Astrocyte (in vitro differentiated cells and primary cell): ENCODE results near the gene HOXC11. TPM values are rescaled to one million over a fixed set of nuclear protein-coding genes. Genes with fewer than 3 reads are reported as not detected.

Source experiments
- DNase-seq: peaks from one replicate; pipeline ENCODE4 v3.0.0-alpha.2; 2010; ENCODE audit warnings: low read depth
- FAIRE-seq: peaks from 2 replicates; lab custom pipeline; 2011; peaks lifted over from hg19 to GRCh38; lab: Jason Lieb, UNC
- H2AFZ ChIP-seq: 2 replicates; pipeline ENCODE4 v1.6.0; 2012; ENCODE audit warnings: low read depth, low read length, inconsistent platforms
- H3K27ac ChIP-seq: 2 replicates; pipeline ENCODE4 v1.5.1; 2011; ENCODE audit warnings: low read depth, low read length, inconsistent platforms
- H3K27me3 ChIP-seq: 2 replicates; pipeline ENCODE4 v1.6.0; 2011; ENCODE audit warnings: low read length, inconsistent platforms; ENCODE audit not compliant: insufficient read depth
- H3K36me3 ChIP-seq: 2 replicates; pipeline ENCODE4 v1.5.1; 2011; ENCODE audit warnings: low read length, inconsistent platforms; ENCODE audit not compliant: insufficient read depth
- H3K4me1 ChIP-seq: 2 replicates; pipeline ENCODE4 v1.5.1; 2011; ENCODE audit warnings: low read length, inconsistent platforms; ENCODE audit not compliant: insufficient read depth
- H3K4me2 ChIP-seq: 2 replicates; pipeline ENCODE4 v1.6.0; 2012; ENCODE audit warnings: low read length, inconsistent platforms
- H3K4me3 ChIP-seq: 2 replicates; pipeline ENCODE4 v1.5.1; 2011; ENCODE audit warnings: low read depth, mild to moderate bottlenecking, low read length, inconsistent platforms; ENCODE audit not compliant: insufficient read depth
- H3K79me2 ChIP-seq: 2 replicates; pipeline ENCODE4 v1.6.0; 2012; ENCODE audit warnings: mild to moderate bottlenecking, low read length, inconsistent platforms; ENCODE audit not compliant: insufficient read depth
- H3K9ac ChIP-seq: 2 replicates; pipeline ENCODE4 v1.6.0; 2012; ENCODE audit warnings: mild to moderate bottlenecking, low read length, inconsistent platforms
- H3K9me3 ChIP-seq: 2 replicates; pipeline ENCODE4 v1.5.1; 2012; ENCODE audit warnings: low read depth, mild to moderate bottlenecking, low read length, inconsistent platforms; ENCODE audit not compliant: insufficient read depth
- H4K20me1 ChIP-seq: 2 replicates; pipeline ENCODE4 v1.6.0; 2012; ENCODE audit warnings: low read length, inconsistent platforms; ENCODE audit not compliant: insufficient read depth
- H3K27ac Mint-ChIP-seq: one replicate; pipeline ENCODE4 v1.8.0; 2021; ENCODE audit warnings: mild to moderate bottlenecking, mixed read lengths; ENCODE audit not compliant: unreplicated experiment
- H3K27me3 Mint-ChIP-seq: one replicate; pipeline ENCODE4 v1.8.0; 2021; ENCODE audit warnings: low read depth, mixed read lengths; ENCODE audit not compliant: unreplicated experiment
- H3K36me3 Mint-ChIP-seq: one replicate; pipeline ENCODE4 v1.8.0; 2021; ENCODE audit warnings: low read depth, mixed read lengths; ENCODE audit not compliant: unreplicated experiment
- H3K4me1 Mint-ChIP-seq: one replicate; pipeline ENCODE4 v1.8.0; 2021; ENCODE audit warnings: low read depth, mixed read lengths; ENCODE audit not compliant: unreplicated experiment
- H3K4me3 Mint-ChIP-seq: one replicate; pipeline ENCODE4 v1.8.0; 2021; ENCODE audit warnings: mild to moderate bottlenecking, moderate library complexity, mixed read lengths; ENCODE audit not compliant: unreplicated experiment
- H3K9me3 Mint-ChIP-seq: one replicate; pipeline ENCODE4 v1.8.0; 2021; ENCODE audit warnings: mild to moderate bottlenecking, mixed read lengths; ENCODE audit not compliant: unreplicated experiment
- CTCF ChIP-seq: IDR thresholded peaks from 2 replicates; pipeline ENCODE4 v1.5.1; 2011; ENCODE audit warnings: low read depth, mild to moderate bottlenecking, inconsistent platforms, low read length, moderate library complexity; ENCODE audit not compliant: insufficient read depth
- EZH2 ChIP-seq: IDR thresholded peaks from 2 replicates; pipeline ENCODE4 v1.6.1; 2012; ENCODE audit warnings: mild to moderate bottlenecking, low read length, inconsistent platforms; ENCODE audit not compliant: insufficient read depth
- total RNA-seq: library from RNA; stranded (reverse); gene quantifications from 2 replicates; pipeline ENCODE4 v1.2.1, GENCODE V29; 2021

The HOXC11 gene
- total RNA-seq, 1 donor from 2014 or later = not detected

- H3K4me3 ChIP-seq = no peak overlapping the region
- peaks cover 91% of the 10 kb centered on the region for H3K27me3 ChIP-seq
- peaks cover 7% of the 10 kb centered on the region for H3K9me3 ChIP-seq
- peaks cover 4% of the 10 kb centered on the region for H3K36me3 Mint-ChIP-seq
- no peak overlapping the region for H2AFZ ChIP-seq
- H3K4me2 ChIP-seq = no peak overlapping the region
- peaks cover 30% of the 10 kb centered on the region for H3K9me3 Mint-ChIP-seq
- DNase-seq (no peak), FAIRE-seq (no peak)
- H3K4me3 Mint-ChIP-seq = no peak overlapping the region
- no peaks in the 10 kb centered on the region for H3K4me1 Mint-ChIP-seq
- no peak for TF ChIP-seq CTCF
- TF ChIP-seq EZH2 = no peak
- no peaks in the 10 kb centered on the region for H3K79me2 ChIP-seq
- H3K27ac ChIP-seq = no peak overlapping the region
- H3K9ac ChIP-seq = no peak overlapping the region
- H4K20me1 ChIP-seq = no peaks in the 10 kb centered on the region
- H3K36me3 ChIP-seq = no peaks in the 10 kb centered on the region
- H3K27me3 Mint-ChIP-seq = peaks cover 81% of the 10 kb centered on the region
- no peaks in the 10 kb centered on the region for H3K4me1 ChIP-seq
- no peak overlapping the region for H3K27ac Mint-ChIP-seq
These were observed 13.6 kb upstream of the HOXC11 start for GRCh38 chr12:53959314-53959713.

DNA sequence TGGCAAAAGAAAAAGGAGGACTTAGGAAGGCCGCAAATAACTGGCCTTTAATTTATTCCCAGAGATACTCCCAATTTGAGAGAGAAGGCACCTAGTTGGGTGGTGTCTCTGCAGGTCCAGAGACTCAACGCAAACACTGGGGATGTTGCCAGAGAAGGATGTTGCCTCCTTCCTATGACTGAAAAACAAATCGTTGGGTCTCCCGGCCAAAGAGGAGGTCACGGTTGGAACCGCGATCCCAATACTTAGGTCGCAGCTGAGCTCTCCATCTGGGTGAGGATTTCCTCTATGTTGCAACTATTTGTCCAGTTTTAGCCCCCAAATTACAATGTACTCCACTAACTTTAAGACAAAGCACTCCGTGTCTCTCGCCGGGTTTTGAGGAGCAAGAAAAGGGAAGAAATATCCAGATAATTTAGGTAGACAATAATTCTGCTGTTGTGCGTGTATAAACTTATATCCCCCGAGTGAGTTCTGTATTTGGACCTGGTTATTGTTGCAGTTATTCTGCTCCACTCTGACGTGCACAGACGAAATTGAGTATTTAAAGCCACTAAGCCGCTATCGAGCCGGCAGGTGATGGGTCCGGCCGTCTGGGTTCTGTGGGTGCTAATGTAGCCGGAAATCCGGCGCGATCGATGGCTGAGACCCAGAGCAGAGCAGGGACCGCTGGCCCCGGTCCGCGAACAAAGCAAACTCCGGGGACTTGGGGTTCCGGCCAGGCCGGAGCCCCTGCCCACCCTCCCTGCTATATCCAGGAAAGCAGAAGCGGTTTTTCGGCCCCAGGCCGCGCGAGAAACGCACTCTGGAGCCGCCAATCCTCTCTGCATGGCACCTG is 12.5 kb upstream of the HOXC11 start:
- H3K4me1 Mint-ChIP-seq = no peaks in the 10 kb centered on the region
- no peak overlapping the region for H3K4me3 Mint-ChIP-seq
- H3K4me2 ChIP-seq = no peak overlapping the region
- peaks cover 7% of the 10 kb centered on the region for H3K9me3 ChIP-seq
- peaks cover 93% of the 10 kb centered on the region for H3K27me3 ChIP-seq
- no peaks in the 10 kb centered on the region for H4K20me1 ChIP-seq
- H3K27ac ChIP-seq = no peak overlapping the region
- FAIRE-seq (no peak), DNase-seq (no peak)
- H3K27me3 Mint-ChIP-seq = peaks cover 89% of the 10 kb centered on the region
- no peaks in the 10 kb centered on the region for H3K79me2 ChIP-seq
- peaks cover 4% of the 10 kb centered on the region for H3K36me3 Mint-ChIP-seq
- no peak overlapping the region for H3K9ac ChIP-seq
- no peak for TF ChIP-seq CTCF
- TF ChIP-seq EZH2 = no peak
- H3K4me1 ChIP-seq = no peaks in the 10 kb centered on the region
- peaks cover 31% of the 10 kb centered on the region for H3K9me3 Mint-ChIP-seq
- no peak overlapping the region for H3K4me3 ChIP-seq
- no peak overlapping the region for H3K27ac Mint-ChIP-seq
- no peak overlapping the region for H2AFZ ChIP-seq
- H3K36me3 ChIP-seq = no peaks in the 10 kb centered on the region
